Measurements from ENCODE around the gene ABHD14A. TPM values are rescaled to one million over a fixed set of nuclear protein-coding genes. Genes with fewer than 3 reads are reported as not detected.

The ABHD14A gene
- total RNA-seq, 2 donors from 2014 or later = 15.5 to 16.1 TPM

GRCh38 chr3:52015438-52016228, 40.8 kb downstream of the ABHD14A start:
- Histone ChIP-seq H3K36me3 (replicated peaks in 1 of 2; ENCODE audit: insufficient read depth in 1 of 2, low read depth in 2 of 2) (no peaks in the 10 kb centered on the region), H3K9me3 (no peaks in the 10 kb centered on the region), H3K4me1 (no peaks in the 10 kb centered on the region), H3K4me3 (no peak overlapping the region), H3K27ac (no peak overlapping the region), H3K27me3 (no peaks in the 10 kb centered on the region)
- TF ChIP-seq CTCF (IDR thresholded peaks at IDR 0.05) = no peak
- TF ChIP-seq POLR2A (IDR thresholded peaks at IDR 0.05) = no peak
- DNase-seq = no peak
- no peak for ATAC-seq
- 68 to 73% methylated on average over 8 to 13 of the region's 13 CpGs for WGBS, 2 donors
- intact Hi-C loops (cut with DNase I) = loop anchor here (10.0 kb wide), 1 partner anchor 339 kb away; no protein-coding TSS in a partner anchor

- Histone ChIP-seq H3K9me3 (no peaks in the 10 kb centered on the region), H3K27me3 (no peaks in the 10 kb centered on the region), H3K4me3 (no peak overlapping the region), H3K4me1 (no peaks in the 10 kb centered on the region), H3K27ac (no peak overlapping the region), H3K36me3 (replicated peaks in 1 of 2; ENCODE audit: insufficient read depth in 1 of 2, low read depth in 2 of 2) (no peaks in the 10 kb centered on the region)
- DNase-seq (no peak), ATAC-seq (no peak)
- no peak for TF ChIP-seq POLR2A (IDR thresholded peaks at IDR 0.05)
- TF ChIP-seq CTCF (IDR thresholded peaks at IDR 0.05) = no peak
- 75 to 95% methylated on average over 7 to 11 of the region's 11 CpGs for WGBS, 2 donors
- intact Hi-C loops (cut with DNase I) = loop anchor here (10.0 kb wide), 1 partner anchor 337 kb away; no protein-coding TSS in a partner anchor
Observed at GRCh38 chr3:52017586-52017985, 42.7 kb downstream of the ABHD14A start.

- H3K4me3 ChIP-seq = no peak overlapping the region
- 83 to 88% methylated on average over 18 to 20 of the region's 21 CpGs for WGBS, 2 donors
- no peaks in the 10 kb centered on the region for H3K27me3 ChIP-seq
- H3K36me3 ChIP-seq (replicated peaks in 1 of 2; ENCODE audit: insufficient read depth in 1 of 2, low read depth in 2 of 2) = no peaks in the 10 kb centered on the region
- H3K27ac ChIP-seq = peak overlapping the region in 1 of 4 donors; percentile 6
- intact Hi-C loops (cut with DNase I) = loop anchor here (10.0 kb wide), 1 partner anchor 336 kb away; no protein-coding TSS in a partner anchor
- no peak for DNase-seq
- H3K4me1 ChIP-seq = no peaks in the 10 kb centered on the region
- TF ChIP-seq CTCF (IDR thresholded peaks at IDR 0.05) (no peak), POLR2A (IDR thresholded peaks at IDR 0.05) (no peak)
- no peaks in the 10 kb centered on the region for H3K9me3 ChIP-seq
- ATAC-seq = no peak
Observed at GRCh38 chr3:52018319-52019000, 43.6 kb downstream of the ABHD14A start.

GRCh38 chr3:52019352-52020080, 44.7 kb downstream of the ABHD14A start:
- intact Hi-C loops (cut with DNase I) = loop anchor here (10.0 kb wide), 1 partner anchor 335 kb away; no protein-coding TSS in a partner anchor
- Histone ChIP-seq H3K4me3 (no peak overlapping the region), H3K27ac (peak overlapping the region in 1 of 4 donors; percentile 6), H3K4me1 (no peaks in the 10 kb centered on the region), H3K27me3 (no peaks in the 10 kb centered on the region), H3K36me3 (replicated peaks in 1 of 2; ENCODE audit: insufficient read depth in 1 of 2, low read depth in 2 of 2) (no peaks in the 10 kb centered on the region), H3K9me3 (no peaks in the 10 kb centered on the region)
- TF ChIP-seq POLR2A (IDR thresholded peaks at IDR 0.05) = no peak
- no peak for TF ChIP-seq CTCF (IDR thresholded peaks at IDR 0.05)
- no peak for ATAC-seq
- peak in 1 of 4 donors; percentile 30 for DNase-seq
- WGBS, 2 donors = 71 to 84% methylated on average over 17 of the region's 17 CpGs

Data from body of pancreas (tissue), 4 donors.